Skin of body (tissue), 2 donors: ENCODE data around the gene EGLN3. TPM values are rescaled to one million over a fixed set of nuclear protein-coding genes. Genes with fewer than 3 reads are reported as not detected.

ENCODE experiments used
- DNase-seq: peaks from one replicate; lab custom pipeline; 2025; lab: John Stamatoyannopoulos, UW
- total RNA-seq: library from RNA; depleted of rRNA; stranded (reverse); fragments of >200 nt; gene quantifications from one replicate; pipeline ENCODE4 v1.2.3, GENCODE V29; 2014

EGLN3 gene
- total RNA-seq, 1 donor from 2014 or later: 32.5 TPM

DNA sequence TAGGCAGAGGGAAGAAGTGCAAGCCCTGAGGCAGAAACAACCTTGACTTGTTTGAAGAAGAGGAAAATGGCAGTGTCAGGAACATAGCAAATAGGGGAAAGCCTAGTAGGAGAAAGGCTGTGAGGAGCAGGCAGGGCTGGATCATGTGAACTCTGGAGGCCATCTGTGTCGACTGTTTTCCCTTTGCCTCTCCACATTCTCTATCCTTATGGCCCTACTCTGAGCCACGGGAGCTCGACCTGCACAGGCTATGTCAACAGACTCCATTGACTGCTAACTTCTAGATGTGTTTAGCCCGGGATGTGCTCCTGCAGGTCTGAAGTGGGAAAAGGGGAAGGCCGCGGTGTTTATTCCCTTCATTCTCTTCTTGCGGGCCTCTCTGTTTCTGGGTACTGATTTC is 35.2 kb downstream of the EGLN3 start:
- no peak for DNase-seq

- DNase-seq: no peak
Observed at GRCh38 chr14:33914676-33915516, 36.0 kb downstream of the EGLN3 start.

DNA sequence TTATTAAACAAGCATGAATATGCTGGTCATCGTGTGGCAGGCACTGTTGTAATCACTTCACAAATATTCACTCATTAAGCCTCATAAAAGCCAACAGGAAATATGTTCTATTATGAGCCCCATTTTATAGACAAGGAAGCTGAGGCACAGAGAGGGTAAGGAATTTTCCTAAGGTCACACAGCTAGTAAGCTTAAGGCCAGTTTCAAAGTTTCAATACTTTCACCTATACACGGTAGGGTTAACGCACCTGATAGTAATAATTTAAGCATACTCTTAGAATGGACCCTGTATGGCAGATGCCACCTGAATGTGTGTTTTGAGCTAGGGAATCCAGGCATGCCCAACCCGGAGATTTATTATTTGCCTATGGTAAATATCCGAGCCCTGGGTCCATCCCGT is 39.8 kb downstream of the EGLN3 start:
- no peak for DNase-seq

DNA sequence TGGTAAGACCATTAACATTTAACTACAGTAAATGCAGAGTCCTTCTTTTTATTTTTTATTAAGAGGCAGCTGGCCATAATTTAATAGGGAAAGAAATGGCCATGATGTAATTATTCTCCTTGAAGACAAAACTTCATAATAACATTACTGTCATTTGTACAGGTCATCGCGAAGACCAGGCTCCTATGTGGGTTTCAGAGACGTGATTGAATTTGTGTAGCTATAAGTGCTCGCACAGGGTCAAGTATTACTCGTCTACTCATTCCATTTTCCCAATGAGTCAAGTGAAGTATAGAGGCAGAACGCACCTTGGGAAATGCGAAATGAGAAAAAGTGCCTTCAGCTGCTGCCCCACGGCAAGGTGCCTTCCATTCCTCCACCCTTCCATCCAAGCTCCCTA is 40.4 kb downstream of the EGLN3 start:
- no peak for DNase-seq

DNA sequence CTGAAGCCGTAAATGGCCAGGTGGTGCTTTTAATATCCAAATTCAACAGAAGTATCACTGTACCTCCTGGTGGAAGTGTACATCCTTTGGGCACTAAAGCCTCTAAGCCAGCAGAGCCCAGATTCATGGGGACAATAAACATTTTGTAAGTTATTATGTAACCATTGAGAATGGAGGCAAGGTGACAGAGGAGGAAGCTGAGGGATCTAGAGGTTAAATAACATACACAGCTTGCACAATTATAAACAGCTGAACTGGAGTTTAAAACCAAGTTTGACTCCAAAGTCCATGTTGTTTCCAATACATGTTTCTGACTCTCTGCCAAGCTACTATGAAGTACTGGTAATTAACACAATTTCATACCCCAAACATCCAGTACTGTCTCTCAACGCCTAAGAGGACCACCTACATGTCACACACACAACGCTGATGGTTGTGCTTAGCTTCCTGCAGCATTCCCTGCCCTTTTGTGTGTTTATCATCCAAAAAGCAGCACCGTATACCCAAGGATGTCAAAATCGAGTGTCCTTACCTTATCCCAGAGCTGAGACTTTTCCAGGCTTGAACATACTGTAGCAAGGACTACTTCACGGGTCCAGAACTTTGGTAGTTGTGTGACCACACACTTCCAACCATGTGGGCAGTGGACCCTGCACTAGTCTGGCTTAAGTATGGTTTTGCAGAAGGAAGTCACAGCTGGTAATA is 41.3 kb downstream of the EGLN3 start:
- DNase-seq: no peak

DNA sequence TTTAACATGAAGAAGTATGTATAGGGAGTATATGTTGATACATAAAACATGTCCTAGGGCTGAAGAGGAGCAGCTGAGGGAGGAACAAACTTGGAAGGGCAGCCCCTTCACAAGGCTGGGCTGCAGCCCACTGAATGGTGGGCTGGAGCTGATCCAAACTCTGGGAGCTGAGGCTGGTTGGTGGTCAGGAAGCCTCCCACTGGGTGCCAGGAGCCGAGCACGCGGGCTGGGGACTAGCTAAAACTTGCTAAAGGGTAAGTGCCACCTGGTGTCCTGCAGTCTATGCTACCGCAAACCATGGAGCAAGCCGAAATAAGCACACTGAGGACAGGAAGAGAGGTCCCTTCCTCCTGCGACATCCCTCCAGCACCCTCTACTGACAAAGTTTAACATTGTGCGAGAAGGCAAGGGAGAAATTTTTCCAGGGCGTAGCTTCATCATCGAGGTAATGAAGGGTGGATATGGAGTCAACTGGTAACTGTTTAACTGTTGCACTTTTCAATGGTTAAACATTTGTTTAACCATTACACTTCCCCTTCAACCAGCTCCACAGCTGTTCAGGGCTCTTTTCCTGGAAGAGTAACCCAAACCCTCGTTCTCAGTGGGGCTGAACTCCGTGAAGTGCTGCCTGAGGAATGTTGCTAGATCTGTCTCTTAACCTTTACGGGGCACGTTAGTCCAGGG is 42.2 kb downstream of the EGLN3 start:
- no peak for DNase-seq

DNA sequence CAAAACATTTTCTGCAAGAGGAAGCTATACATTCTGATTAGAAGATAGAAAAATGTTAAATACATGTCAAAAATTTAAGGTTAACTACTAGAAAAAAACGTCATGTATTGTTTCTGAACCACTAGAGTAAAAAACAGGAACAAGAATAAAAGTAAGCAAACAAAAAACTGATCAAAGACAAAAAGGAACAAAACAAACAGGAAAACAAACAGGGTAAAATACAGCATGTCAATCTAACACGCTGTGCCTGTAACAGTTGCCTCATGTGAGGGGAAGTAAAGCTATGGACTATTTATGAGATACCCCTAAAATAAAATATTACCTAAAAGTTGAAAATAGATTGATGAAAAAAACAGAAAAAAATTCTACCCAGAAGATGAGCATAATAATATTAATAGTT is 43.9 kb downstream of the EGLN3 start:
- DNase-seq: no peak

GRCh38 chr14:33904609-33905008 is 46.3 kb downstream of the EGLN3 start:
- no peak for DNase-seq

GRCh38 chr14:33903369-33903768 is 47.5 kb downstream of the EGLN3 start:
- no peak for DNase-seq

DNA sequence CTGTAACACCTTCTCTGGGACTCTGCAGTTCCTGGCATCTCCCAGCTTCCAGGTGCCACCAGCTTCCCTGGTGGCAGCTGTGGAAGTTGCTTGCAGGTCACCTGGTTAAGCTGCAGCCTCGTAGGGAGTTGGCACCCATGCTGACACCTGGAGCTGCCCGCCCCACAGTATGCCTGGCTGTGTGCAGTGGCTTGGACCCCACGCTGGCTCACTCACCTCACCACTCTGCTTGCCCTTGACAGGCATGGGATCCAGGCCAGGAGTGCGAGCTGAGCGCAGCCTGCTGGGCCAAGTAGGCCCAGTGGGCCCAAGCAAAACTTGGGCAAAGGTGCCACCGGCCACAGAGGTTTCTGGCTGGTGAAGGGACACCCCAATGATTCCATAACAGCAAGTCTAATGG is 48.5 kb downstream of the EGLN3 start:
- DNase-seq: no peak

DNA sequence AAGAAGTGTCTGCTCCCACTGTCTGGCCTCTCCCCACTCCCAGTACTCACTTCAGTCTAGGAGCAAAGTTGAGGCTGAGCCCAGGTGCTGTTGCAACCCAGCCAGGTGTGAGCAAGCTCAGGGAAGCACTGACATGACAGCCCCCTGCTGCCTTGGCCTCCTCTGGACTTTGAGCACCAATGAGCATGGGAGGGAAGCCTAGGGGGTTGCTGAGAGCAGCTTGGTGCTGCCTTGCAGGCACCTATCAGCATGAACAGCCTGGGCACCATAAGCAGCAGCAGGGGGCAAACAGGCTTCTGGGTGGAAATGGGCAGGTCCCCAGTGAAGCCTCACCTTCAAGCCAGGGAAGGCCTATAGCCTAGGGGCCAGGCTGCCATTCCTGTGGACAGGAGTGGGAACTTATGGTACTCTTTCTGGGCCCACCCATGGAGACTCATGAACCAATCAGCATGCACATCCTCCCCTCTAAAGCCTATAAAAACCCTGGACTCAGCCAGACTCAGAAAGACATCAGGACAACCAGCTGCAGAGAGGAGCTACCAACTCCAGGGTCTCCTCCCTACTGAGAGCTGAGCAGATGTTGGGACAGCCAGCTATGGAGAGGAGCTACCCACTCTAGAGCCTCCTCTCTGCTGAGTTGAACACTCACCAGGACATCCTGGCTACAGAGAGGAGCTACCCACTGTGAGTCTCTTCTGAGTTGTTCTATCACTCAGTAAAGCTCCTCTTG is 49.3 kb downstream of the EGLN3 start:
- DNase-seq: no peak

GRCh38 chr14:33900706-33901105 is 50.2 kb downstream of the EGLN3 start:
- no peak for DNase-seq

- no peak for DNase-seq
Observed at GRCh38 chr14:33899723-33900341, 51.0 kb downstream of the EGLN3 start.

DNA sequence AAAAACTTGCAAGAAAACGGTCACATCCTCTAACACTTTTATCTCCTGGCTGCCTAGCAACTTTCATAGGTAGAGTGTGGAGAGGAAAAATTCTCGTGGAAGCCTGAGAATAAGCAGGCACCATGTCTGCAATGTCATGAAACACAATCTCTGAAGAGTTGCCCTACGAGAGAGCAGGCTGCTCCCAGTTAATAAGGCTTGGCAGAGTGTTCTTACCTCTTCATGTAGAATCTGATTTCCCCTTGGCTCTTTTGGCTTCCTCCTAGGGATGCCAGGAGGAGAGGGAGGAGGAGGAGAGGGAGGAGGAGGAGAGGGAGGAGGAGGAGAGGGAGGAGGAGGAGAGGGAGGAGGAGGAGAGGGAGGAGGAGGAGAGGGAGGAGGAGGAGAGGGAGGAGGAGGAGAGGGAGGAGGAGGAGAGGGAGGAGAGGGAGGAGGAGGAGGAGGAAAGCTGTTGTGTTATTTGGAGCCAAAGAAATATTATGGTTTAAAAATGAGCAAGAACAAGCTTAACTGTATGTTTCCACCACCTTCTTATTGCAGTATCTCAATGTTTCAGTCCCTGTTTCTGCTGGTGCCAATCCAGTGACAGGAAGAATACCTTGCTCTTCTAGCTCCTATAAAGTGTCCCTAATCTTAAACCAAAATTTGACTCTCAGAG is 52.9 kb downstream of the EGLN3 start:
- DNase-seq: no peak

GRCh38 chr14:33897382-33897781 is 53.5 kb downstream of the EGLN3 start:
- DNase-seq: no peak

- no peak for DNase-seq
Observed at GRCh38 chr14:33894339-33894738, 56.5 kb downstream of the EGLN3 start.

- DNase-seq: no peak
Observed at GRCh38 chr14:33891700-33892099, 59.2 kb downstream of the EGLN3 start.

DNA sequence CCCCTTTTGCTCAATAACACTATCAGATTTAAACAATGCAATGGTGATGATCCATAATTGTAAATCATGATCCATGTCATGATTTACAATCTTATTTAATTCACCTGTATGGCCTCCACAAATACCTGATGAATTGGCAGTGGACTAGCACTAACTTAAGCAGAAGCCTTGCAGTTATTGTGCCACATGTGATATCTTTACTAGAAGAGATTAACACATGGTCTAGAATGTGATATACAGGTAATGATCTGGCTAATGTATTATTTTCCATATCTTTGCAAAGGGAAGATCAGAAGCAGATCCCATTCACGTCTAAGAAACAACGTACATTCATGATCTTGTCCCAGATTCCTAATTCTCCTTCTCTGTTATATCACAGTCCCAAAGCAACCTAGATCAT is 66.0 kb downstream of the EGLN3 start:
- no peak for DNase-seq

GRCh38 chr14:33880330-33880729 is 70.5 kb downstream of the EGLN3 start:
- no peak for DNase-seq

DNA sequence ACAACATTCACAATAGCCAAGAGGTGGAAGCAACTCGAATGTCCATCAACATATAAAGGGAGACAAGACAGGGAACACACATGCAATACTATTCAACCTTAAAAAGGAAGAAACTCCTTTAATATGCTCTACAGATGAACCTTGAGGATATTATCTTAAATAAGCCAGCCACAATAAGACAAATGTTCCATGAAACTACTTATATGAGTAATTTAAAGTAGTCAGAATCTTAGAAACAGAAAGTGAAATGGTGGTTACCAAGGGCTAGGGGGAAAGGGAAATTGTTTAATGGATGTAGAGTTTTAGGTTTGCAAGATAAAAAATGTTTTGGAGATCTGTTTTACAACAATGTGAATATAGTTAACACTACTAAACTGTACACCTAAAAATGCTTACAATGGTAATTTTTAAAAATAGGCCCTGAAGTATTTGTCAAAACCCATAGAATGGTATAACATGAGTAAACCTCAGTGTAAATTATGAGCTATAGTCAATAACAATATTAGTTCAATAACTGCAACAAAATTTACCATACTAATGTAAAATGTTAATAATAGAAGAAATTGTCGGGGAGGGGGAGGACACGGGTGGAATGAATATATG is 71.1 kb downstream of the EGLN3 start:
- no peak for DNase-seq
